ENCODE data around the gene UBE3C. TPM values are rescaled to one million over a fixed set of nuclear protein-coding genes. Genes with fewer than 3 reads are reported as not detected.

UBE3C gene
- total RNA-seq, 4 donors from 2014 or later: 70.9 to 107 (median 100) TPM

- 94 to 100% methylated on average over 3 to 14 of the region's 23 CpGs for WGBS, 2 donors (ENCODE audit: low coverage in 1 of 2)
- Histone ChIP-seq H3K4me3 (no peak overlapping the region), H3K27me3 (no peaks in the 10 kb centered on the region), H3K4me1 (peaks cover 0 to 15% (median 0%) of the 10 kb centered on the region in 3 donors), H3K9me3 (no peaks in the 10 kb centered on the region), H3K36me3 (peaks cover 0 to 85% of the 10 kb centered on the region in 2 donors), H3K27ac (no peak overlapping the region)
- no peak for TF ChIP-seq CTCF (IDR thresholded peaks at IDR 0.05)
- no peak for TF ChIP-seq POLR2A (IDR thresholded peaks at IDR 0.05)
- no peak for TF ChIP-seq POLR2AphosphoS5 (IDR thresholded peaks at IDR 0.05)
- no peak for TF ChIP-seq EP300 (IDR thresholded peaks at IDR 0.05)
- no peak for ATAC-seq
These were observed 124.4 kb downstream of the UBE3C start for GRCh38 chr7:157263156-157263555.

DNA sequence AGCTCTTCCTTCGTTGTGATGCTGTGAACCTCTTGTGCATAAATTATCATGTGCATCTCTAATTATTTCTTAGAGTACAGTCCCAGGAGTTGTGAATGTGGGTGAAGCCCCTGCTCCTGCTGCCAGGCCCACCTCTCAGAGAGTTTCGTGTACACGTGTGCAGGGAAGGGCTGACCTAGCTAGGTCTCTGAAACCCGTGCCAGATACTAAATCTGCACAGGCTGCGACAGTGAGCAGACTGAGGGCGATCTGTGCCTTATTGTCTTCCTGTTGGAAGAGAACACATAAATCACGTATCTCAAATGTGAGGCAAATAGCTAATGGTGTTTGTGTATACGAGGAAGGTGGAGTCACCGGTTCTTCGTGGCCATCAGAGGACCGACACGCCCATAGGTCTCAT is 126.3 kb downstream of the UBE3C start:
- Histone ChIP-seq H3K4me1 (peaks cover 0 to 15% (median 0%) of the 10 kb centered on the region in 3 donors), H3K9me3 (no peaks in the 10 kb centered on the region), H3K27me3 (no peaks in the 10 kb centered on the region), H3K36me3 (peaks cover 0 to 82% of the 10 kb centered on the region in 2 donors), H3K27ac (no peak overlapping the region), H3K4me3 (no peak overlapping the region)
- TF ChIP-seq POLR2AphosphoS5 (IDR thresholded peaks at IDR 0.05): no peak
- no peak for ATAC-seq
- 87 to 93% methylated on average over 10 to 11 of the region's 12 CpGs for WGBS, 2 donors (ENCODE audit: low coverage in 1 of 2)

GRCh38 chr7:157266272-157266671 is 127.5 kb downstream of the UBE3C start:
- no peaks in the 10 kb centered on the region for H3K27me3 ChIP-seq
- no peak for TF ChIP-seq CTCF (IDR thresholded peaks at IDR 0.05)
- no peak for TF ChIP-seq POLR2AphosphoS5 (IDR thresholded peaks at IDR 0.05)
- no peak for TF ChIP-seq EP300 (IDR thresholded peaks at IDR 0.05)
- TF ChIP-seq POLR2A (IDR thresholded peaks at IDR 0.05): no peak
- no peak overlapping the region for H3K4me3 ChIP-seq
- ATAC-seq: no peak
- peaks cover 0 to 9% (median 0%) of the 10 kb centered on the region in 3 donors for H3K4me1 ChIP-seq
- H3K36me3 ChIP-seq: peaks cover 0 to 84% of the 10 kb centered on the region in 2 donors
- 74 to 90% methylated on average over 6 to 7 of the region's 7 CpGs for WGBS, 2 donors (ENCODE audit: low coverage in 1 of 2)
- H3K27ac ChIP-seq: no peak overlapping the region
- H3K9me3 ChIP-seq: no peaks in the 10 kb centered on the region

DNA sequence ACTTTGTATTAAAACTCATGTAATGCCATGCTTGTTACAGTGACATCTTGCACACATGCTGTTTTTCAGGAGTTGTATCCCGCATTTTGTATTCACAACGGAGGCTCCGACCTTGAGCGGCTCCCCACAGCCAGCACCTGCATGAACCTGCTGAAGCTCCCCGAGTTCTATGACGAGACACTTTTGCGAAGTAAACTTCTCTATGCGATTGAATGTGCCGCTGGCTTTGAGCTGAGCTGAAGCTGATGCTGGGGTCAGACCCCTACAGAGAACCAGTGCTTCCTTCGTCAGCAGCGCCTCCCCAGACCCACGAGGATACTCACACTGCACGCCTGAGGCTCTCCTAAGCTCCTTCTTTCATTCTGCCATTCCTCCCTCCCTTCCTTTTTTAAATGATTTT is 128.8 kb downstream of the UBE3C start:
- no peak overlapping the region for H3K4me3 ChIP-seq
- H3K27ac ChIP-seq: no peak overlapping the region
- H3K27me3 ChIP-seq: no peaks in the 10 kb centered on the region
- peaks cover 0 to 83% of the 10 kb centered on the region in 2 donors for H3K36me3 ChIP-seq
- H3K9me3 ChIP-seq: no peaks in the 10 kb centered on the region
- TF ChIP-seq EP300 (IDR thresholded peaks at IDR 0.05): no peak
- TF ChIP-seq CTCF (IDR thresholded peaks at IDR 0.05): no peak
- no peak for TF ChIP-seq POLR2A (IDR thresholded peaks at IDR 0.05)
- H3K4me1 ChIP-seq: peaks cover 0 to 13% (median 4%) of the 10 kb centered on the region in 3 donors
- WGBS, 2 donors (ENCODE audit: low coverage in 1 of 2): 86 to 89% methylated on average over 11 to 12 of the region's 13 CpGs
- ATAC-seq: no peak

- Histone ChIP-seq H3K4me1 (peaks cover 0 to 17% (median 4%) of the 10 kb centered on the region in 3 donors), H3K4me3 (no peak overlapping the region), H3K27ac (no peak overlapping the region), H3K9me3 (no peaks in the 10 kb centered on the region), H3K36me3 (peaks cover 0 to 78% of the 10 kb centered on the region in 2 donors), H3K27me3 (no peaks in the 10 kb centered on the region)
- ATAC-seq: no peak
- TF ChIP-seq EP300 (IDR thresholded peaks at IDR 0.05) (no peak), POLR2AphosphoS5 (IDR thresholded peaks at IDR 0.05) (no peak), CTCF (IDR thresholded peaks at IDR 0.05) (no peak), POLR2A (IDR thresholded peaks at IDR 0.05) (no peak)
- WGBS, 2 donors (ENCODE audit: low coverage in 1 of 2): 77 to 91% methylated on average over 3 to 5 of the region's 5 CpGs
These were observed 129.2 kb downstream of the UBE3C start for GRCh38 chr7:157267956-157268355.

All from gastroesophageal sphincter (tissue), 4 donors.